A549 treated with CpdA at 1 μM for 4 hours (cell line): ENCODE results near the gene NMUR2. TPM values are rescaled to one million over a fixed set of nuclear protein-coding genes. Genes with fewer than 3 reads are reported as not detected.

Source experiments
- total RNA-seq: library from RNA; stranded (reverse); fragments of 200-300 nt; extraction: Qiagen RNA extraction; gene quantifications from 5 replicates; pipeline ENCODE4 v1.2.3, GENCODE V29; 2022; ENCODE audit warnings: low read depth

Gene NMUR2
- 0.03 to 0.06 TPM (median 0.06 TPM) in 3 of 5 replicates, not detected in the others for total RNA-seq

DNA sequence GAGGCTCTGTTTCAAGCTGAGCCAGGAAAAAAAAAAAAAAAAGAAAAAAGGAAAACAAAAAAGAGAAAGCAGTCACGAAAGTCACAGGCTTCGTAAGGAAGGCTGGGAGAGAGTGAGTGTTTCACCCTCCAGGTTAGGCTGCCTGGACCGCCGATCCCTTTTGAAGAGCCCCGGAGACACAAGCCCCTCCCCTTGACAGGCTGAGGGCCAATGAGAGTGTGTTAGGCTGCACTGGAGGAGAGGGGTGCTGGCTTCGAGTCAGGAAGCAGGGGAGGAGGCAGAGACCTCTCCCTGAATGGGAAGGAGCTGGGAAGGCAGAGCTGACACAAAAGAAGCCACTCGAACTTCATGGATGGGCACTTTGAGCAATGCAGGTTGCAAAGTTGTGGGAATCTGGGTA lies at the start of gene NMUR2:
TSS of gene NMUR2 (minus strand) at position 135 of the 400 bp plus-strand sequence. CDS start 166 bp downstream, outside the sequence.

